GM12878 (cell line): ENCODE data around the gene GALNTL6. TPM values are rescaled to one million over a fixed set of nuclear protein-coding genes. Genes with fewer than 3 reads are reported as not detected.

Experiments
- ATAC-seq: fragments of 200-7000 bp; cut with Tn5 transposase; 3 replicates; pipeline ENCODE4 v1.9.1; 2020; ENCODE audit warnings: mild to moderate bottlenecking, moderate library complexity
- BruUV-seq: library from RNA; stranded (reverse); fragments of 400-500 nt; replicated peaks from 2 replicates; lab custom pipeline; 2021; lab: Mats Ljungman, UMichigan
- CTCF ChIA-PET: fragments of 300-600 bp; sonication (Branson Sonifier 250); formaldehyde crosslinking; extraction: SDS; loops from one replicate; lab custom pipeline; 2021; ENCODE audit warnings: inconsistent platforms; lab: Yijun Ruan, JAX
- POLR2A ChIA-PET: fragments of 350-600 bp; formaldehyde crosslinking; extraction: SDS; loops from one replicate; lab custom pipeline; 2021; ENCODE audit warnings: inconsistent platforms; lab: Charles Lee
- RAD21 ChIA-PET: fragments of 300-600 bp; sonication (Branson Sonifier 250); formaldehyde crosslinking; loops from one replicate; lab custom pipeline; 2023; ENCODE audit warnings: antibody characterized with exemption; ENCODE audit not compliant: unreplicated experiment; lab: Charles Lee
- SMC1A ChIA-PET: fragments of 300-600 bp; sonication (Branson Sonifier 250); formaldehyde crosslinking; loops from one replicate; lab custom pipeline; 2023; ENCODE audit not compliant: unreplicated experiment, uncharacterized antibody; lab: Charles Lee
- DNase-seq: peaks from one replicate; pipeline ENCODE4 v3.0.0-alpha.2; 2011; ENCODE audit warnings: low read depth, low spot score
- FAIRE-seq: peaks from 3 replicates; lab custom pipeline; 2011; peaks lifted over from hg19 to GRCh38; lab: Jason Lieb, UNC
- H2AFZ ChIP-seq: 2 replicates; pipeline ENCODE4 v1.6.0; 2011; ENCODE audit warnings: low read depth, low read length, control low read depth; ENCODE audit not compliant: control insufficient read depth
- H3K27ac ChIP-seq: 2 replicates; pipeline ENCODE4 v1.5.1; 2011; ENCODE audit warnings: control low read depth; ENCODE audit not compliant: control insufficient read depth, insufficient read depth
- H3K27me3 ChIP-seq, 2 experiments: replicated peaks in 1 of 2; 2 replicates each; pipeline versions ENCODE4 v1.6.0 to v1.6.1; 2011; ENCODE audit warnings: low read length in 1 of 2; ENCODE audit not compliant: control insufficient read depth in 2 of 2, insufficient read depth in 2 of 2
- H3K36me3 ChIP-seq, 2 experiments: 2 replicates each; pipeline ENCODE4 v1.5.1; 2011; ENCODE audit warnings: low read length in 1 of 2; ENCODE audit not compliant: control insufficient read depth in 2 of 2, insufficient read depth in 2 of 2
- H3K4me1 ChIP-seq: 2 replicates; pipeline ENCODE4 v1.6.1; 2011; ENCODE audit warnings: mild to moderate bottlenecking, low read length, moderate library complexity, mixed read lengths; ENCODE audit not compliant: control insufficient read depth, insufficient read depth
- H3K4me2 ChIP-seq: 2 replicates; pipeline ENCODE4 v1.6.0; 2011; ENCODE audit warnings: control low read depth; ENCODE audit not compliant: control insufficient read depth, insufficient read depth
- H3K4me3 ChIP-seq: fragments of 200-600 bp; sonication (generic); 2 replicates; pipeline ENCODE4 v1.5.1; 2016
- H3K79me2 ChIP-seq: 2 replicates; pipeline ENCODE4 v1.6.0; 2011; ENCODE audit warnings: low read length; ENCODE audit not compliant: control insufficient read depth, insufficient read depth
- H3K9ac ChIP-seq: 2 replicates; pipeline ENCODE4 v1.8.0; 2011; ENCODE audit warnings: low read length, control low read depth, mixed read lengths; ENCODE audit not compliant: control insufficient read depth, insufficient read depth
- H3K9me3 ChIP-seq: replicated peaks from 3 replicates; pipeline ENCODE4 v1.5.1; 2011; ENCODE audit warnings: mild to moderate bottlenecking, low read length; ENCODE audit not compliant: control insufficient read depth, insufficient read depth
- H4K20me1 ChIP-seq: 2 replicates; pipeline ENCODE4 v1.6.0; 2011; ENCODE audit not compliant: control insufficient read depth, insufficient read depth
- CREB1 ChIP-seq: IDR thresholded peaks from 2 replicates; pipeline ENCODE4 v1.6.1; 2012; ENCODE audit warnings: low read depth, mild to moderate bottlenecking, inconsistent platforms
- EP300 ChIP-seq, 2 experiments: fragments of 150-350 bp in 1 of 2; IDR thresholded peaks; 2 replicates each; pipeline ENCODE4 v1.6.1; 2011 to 2012; ENCODE audit warnings: low read depth in 2 of 2, low read length in 2 of 2, borderline replicate concordance in 1 of 2, improper control_type of control experiment in 1 of 2, inconsistent platforms in 1 of 2; ENCODE audit not compliant: control insufficient read depth in 1 of 2
- FOXM1 ChIP-seq: IDR thresholded peaks from 2 replicates; pipeline ENCODE4 v1.6.1; 2012; ENCODE audit warnings: low read depth, mild to moderate bottlenecking, inconsistent platforms, low read length, moderate library complexity
- IKZF2 ChIP-seq, 2 experiments: fragments of 450-650 bp; IDR thresholded peaks; 2 replicates each; pipeline ENCODE4 v1.6.1; 2017; ENCODE audit warnings: mild to moderate bottlenecking in 2 of 2, moderate library complexity in 2 of 2
- IRF3 ChIP-seq: fragments of 450-650 bp; IDR thresholded peaks from 2 replicates; pipeline ENCODE4 v1.6.1; 2014; ENCODE audit warnings: mild to moderate bottlenecking
- JUNB ChIP-seq: IDR thresholded peaks from 2 replicates; pipeline ENCODE4 v1.6.1; 2016; ENCODE audit warnings: antibody characterized with exemption, mild to moderate bottlenecking
- MTA2 ChIP-seq: fragments of 450-650 bp; IDR thresholded peaks from 2 replicates; pipeline ENCODE4 v1.6.1; 2016; ENCODE audit warnings: low read depth, mild to moderate bottlenecking, moderate library complexity
- MTA3 ChIP-seq: IDR thresholded peaks from 2 replicates; pipeline ENCODE4 v1.6.1; 2012; ENCODE audit warnings: low read length, inconsistent platforms, borderline replicate concordance
- NFIC ChIP-seq: IDR thresholded peaks from 2 replicates; pipeline ENCODE4 v1.6.1; 2012; ENCODE audit warnings: low read depth, mild to moderate bottlenecking, inconsistent platforms, low read length, moderate library complexity
- PKNOX1 ChIP-seq: fragments of 450-650 bp; IDR thresholded peaks from 2 replicates; pipeline ENCODE4 v1.6.1; 2016; ENCODE audit warnings: mild to moderate bottlenecking
- PML ChIP-seq: IDR thresholded peaks from 2 replicates; pipeline ENCODE4 v1.6.1; 2012; ENCODE audit warnings: low read length, inconsistent platforms
- RUNX3 ChIP-seq: IDR thresholded peaks from 2 replicates; pipeline ENCODE4 v1.6.1; 2012; ENCODE audit warnings: low read length, inconsistent platforms
- SPI1 ChIP-seq: IDR thresholded peaks from 2 replicates; pipeline ENCODE4 v1.6.1; 2011; ENCODE audit warnings: low read depth, mild to moderate bottlenecking, low read length, moderate library complexity, borderline replicate concordance; ENCODE audit not compliant: insufficient read depth
- WGBS: methylation state at CpG from one replicate; pipeline ENCODE4 v1.1.6; 2016; ENCODE audit warnings: low lambda C conversion rate; ENCODE audit not compliant: insufficient replicate concordance, insufficient coverage; ENCODE audit errors: missing lambda C conversion rate; 5-methylcytosine and 5-hydroxymethylcytosine counted together
- in situ Hi-C: fragments of 300-500 bp; cut with MboI; formaldehyde crosslinking; loops from 9 replicates; pipeline ENCODE4 v1.14.3; 2018; ENCODE audit warnings: mixed read lengths
- intact Hi-C: fragments of 100-400 bp; cut with micrococcal nuclease; formaldehyde crosslinking; loops from one replicate; pipeline ENCODE4 v1.14.2; 2022; ENCODE audit not compliant: unreplicated experiment
- polyA plus RNA-seq, 11 experiments: library from polyadenylated mRNA; depleted of rRNA in 4 of 11; unstranded in 6 of 11; stranded (reverse) in 5 of 11; fragments of >200 nt; fragmentation: Nextera tagmentation in 4 of 11; fragmentation: Illumina TruSeq in 1 of 11; extraction: Ambion mirVana in 4 of 11; extraction: Trizol in 1 of 11; gene quantifications; 1 replicate in 1 of 11; 2 replicates in 10 of 11; pipeline versions ENCODE4 v1.2.1 to v1.2.3, GENCODE V29; 2011 to 2016; ENCODE audit warnings: inconsistent platforms in 2 of 11, missing spikeins in 2 of 11, low read depth in 1 of 11
- total RNA-seq, 4 experiments: library from RNA; depleted of rRNA in 3 of 4; stranded (reverse); fragments of >200 nt in 3 of 4; fragmentation: Illumina TruSeq in 1 of 4; extraction: Trizol in 1 of 4; gene quantifications; 2 replicates each; pipeline versions ENCODE4 v1.2.1 to v1.2.3, GENCODE V29; 2013 to 2021

The GALNTL6 gene
- total and polyA plus RNA-seq, 10 of the 15 experiments (the other 5 are each of a cell fraction or from before 2014, with no cell fraction given): 0.01 to 0.29 TPM; not detected in 8

- in situ Hi-C loops: no loop called here
- no peak overlapping the region for H3K9ac ChIP-seq
- H3K27ac ChIP-seq: no peak overlapping the region
- RAD21 ChIA-PET: interaction anchor here (0.9 kb wide), 1 partner anchor 275 kb away, joined by 3 read pairs; no protein-coding TSS in a partner anchor
- intact Hi-C loops: no loop called here
- H3K4me2 ChIP-seq: peak overlapping the region; percentile 44; the same call in 1 of the 2 replicates
- H3K9me3 ChIP-seq: no peaks in the 10 kb centered on the region; the same call in 1 of the 3 replicates
- H2AFZ ChIP-seq: peak overlapping the region; percentile 56
- 2% methylated on average over 2 of the region's 2 CpGs for WGBS
- no peaks in the 10 kb centered on the region for H3K79me2 ChIP-seq
- DNase-seq (peak; percentile 33), FAIRE-seq (no peak), ATAC-seq (peak; percentile 68)
- no peaks in the 10 kb centered on the region for H3K36me3 ChIP-seq
- H3K27me3 ChIP-seq: no peaks in the 10 kb centered on the region
- BruUV-seq: no TSS peak
- SMC1A ChIA-PET: interaction anchor here (0.9 kb wide), 1 partner anchor 158 kb away, joined by 3 read pairs; no protein-coding TSS in a partner anchor
- no peak overlapping the region for H3K4me3 ChIP-seq
- H3K4me1 ChIP-seq: no peaks in the 10 kb centered on the region
- CTCF ChIA-PET: interaction anchor here (0.6 to 1.4 kb wide), 3 partner anchors 10 to 166 kb away, joined by 3 to 4 read pairs (median 4); no protein-coding TSS in a partner anchor
- TF ChIP-seq FOXM1: 0 out of 2 replicates have a peak, but pooled peaks have one; percentile 32
- TF ChIP-seq NFIC: 0 out of 2 replicates have a peak, but pooled peaks have one; percentile 39
- TF ChIP-seq JUNB: peak; percentile 42; the same call in 1 of the 2 replicates
- TF ChIP-seq IRF3: no peak
- peak; percentile 7; the same call in 1 of the 2 replicates for TF ChIP-seq RUNX3
- TF ChIP-seq SPI1: 0 out of 2 replicates have a peak, but pooled peaks have one; percentile 20
- 0 out of 2 replicates have a peak, but pooled peaks have one; percentile 11 for TF ChIP-seq PKNOX1
- TF ChIP-seq EP300 (IDR thresholded peaks at IDR 0.05; ENCODE audit: borderline replicate concordance in 1 of 2, control insufficient read depth in 1 of 2, low read depth in 2 of 2, low read length in 2 of 2): 0 out of 4 replicates have a peak, but pooled peaks of 1 of the 2 experiments have one; percentile 11
- no peak for TF ChIP-seq PML
- 0 out of 2 replicates have a peak, but pooled peaks have one; percentile 34 for TF ChIP-seq MTA2
- peak; percentile 33 to 35; a peak in 2 of 4 replicates for TF ChIP-seq IKZF2 (IDR thresholded peaks at IDR 0.05)
- TF ChIP-seq CREB1: no peak
- TF ChIP-seq MTA3: no peak
- POLR2A ChIA-PET: no interaction called here
- H4K20me1 ChIP-seq: no peaks in the 10 kb centered on the region
Measured at GRCh38 chr4:172982151-172982590, 1169.0 kb downstream of the GALNTL6 start.
